H1 (cell line): ENCODE measurements around the gene EVI2A. TPM values are rescaled to one million over a fixed set of nuclear protein-coding genes. Genes with fewer than 3 reads are reported as not detected.

Experiments
- CTCF ChIA-PET: fragments of 300-600 bp; sonication (Branson Sonifier 250); formaldehyde crosslinking; loops from one replicate; lab custom pipeline; 2021; ENCODE audit not compliant: partially characterized antibody; lab: Charles Lee
- POLR2A ChIA-PET: fragments of 300-600 bp; sonication (Branson Sonifier 250); formaldehyde crosslinking; loops from one replicate; lab custom pipeline; 2021; ENCODE audit warnings: inconsistent platforms; ENCODE audit not compliant: partially characterized antibody; lab: Charles Lee
- DNase-seq, 2 experiments: peaks; one replicate each; pipeline versions ENCODE4 v3.0.0 to v3.0.0-alpha.2; 2010 to 2022; ENCODE audit warnings: low spot score in 2 of 2, low read depth in 1 of 2, mixed read lengths in 1 of 2
- FAIRE-seq: peaks from 2 replicates; lab custom pipeline; 2011; peaks lifted over from hg19 to GRCh38; lab: Jason Lieb, UNC
- H2AFZ ChIP-seq: 2 replicates; pipeline ENCODE4 v1.8.1; 2012; ENCODE audit warnings: low read length, inconsistent platforms
- H2AK5ac ChIP-seq: 2 replicates; pipeline ENCODE4 v1.6.1; 2013; ENCODE audit warnings: low read depth, low read length
- H2BK120ac ChIP-seq: replicated peaks from 2 replicates; pipeline ENCODE3; 2013; ENCODE audit warnings: low read depth, low read length, inconsistent platforms
- H2BK12ac ChIP-seq: 2 replicates; pipeline ENCODE4 v1.6.1; 2013; ENCODE audit warnings: low read depth, low read length
- H2BK15ac ChIP-seq: 2 replicates; pipeline ENCODE4 v1.6.1; 2013; ENCODE audit warnings: low read length
- H2BK20ac ChIP-seq: 2 replicates; pipeline ENCODE4 v1.6.1; 2013; ENCODE audit warnings: low read length
- H2BK5ac ChIP-seq: 2 replicates; pipeline ENCODE4 v1.6.1; 2013; ENCODE audit warnings: low read depth, low read length
- H3K14ac ChIP-seq: 2 replicates; pipeline ENCODE4 v1.6.1; 2013; ENCODE audit warnings: inconsistent platforms; ENCODE audit not compliant: insufficient read length
- H3K18ac ChIP-seq: 2 replicates; pipeline ENCODE4 v1.6.1; 2013; ENCODE audit warnings: low read length; ENCODE audit errors: extremely low read depth
- H3K23ac ChIP-seq: 2 replicates; pipeline ENCODE4 v1.6.1; 2013; ENCODE audit warnings: inconsistent platforms; ENCODE audit not compliant: insufficient read length
- H3K23me2 ChIP-seq: 2 replicates; pipeline ENCODE4 v1.6.1; 2013; ENCODE audit warnings: low read depth, low read length
- H3K27ac ChIP-seq: 2 replicates; pipeline ENCODE4 v1.6.1; 2011; ENCODE audit warnings: low read depth, low read length, inconsistent platforms
- H3K27me3 ChIP-seq, 4 experiments: replicated peaks in 1 of 4; 1 replicate in 1 of 4; 2 replicates in 3 of 4; pipeline versions ENCODE4 v1.6.1 to v1.8.1; 2011 to 2013; ENCODE audit warnings: low read length in 3 of 4, mild to moderate bottlenecking in 3 of 4, inconsistent platforms in 2 of 4, mixed read lengths in 2 of 4, moderate library complexity in 1 of 4; ENCODE audit not compliant: control insufficient read depth in 3 of 4, insufficient read depth in 3 of 4; ENCODE audit errors: extremely low read depth in 1 of 4
- H3K36me3 ChIP-seq, 4 experiments: 2 replicates each; pipeline versions ENCODE4 v1.6.1 to v1.8.1; 2011 to 2013; ENCODE audit warnings: mild to moderate bottlenecking in 4 of 4, low read length in 3 of 4, moderate library complexity in 2 of 4, control low read depth in 1 of 4, inconsistent platforms in 1 of 4; ENCODE audit not compliant: insufficient read depth in 4 of 4, control insufficient read depth in 2 of 4
- H3K4ac ChIP-seq: replicated peaks from 2 replicates; pipeline ENCODE3; 2013; ENCODE audit warnings: low read length, low read depth, mixed read lengths, inconsistent platforms; ENCODE audit not compliant: insufficient read length
- H3K4me1 ChIP-seq, 4 experiments: replicated peaks in 1 of 4; 1 replicate in 1 of 4; 2 replicates in 3 of 4; pipeline versions ENCODE4 v1.6.1 to v1.8.1; 2011 to 2013; ENCODE audit warnings: low read length in 3 of 4, inconsistent platforms in 2 of 4, mixed read lengths in 1 of 4; ENCODE audit not compliant: insufficient read depth in 4 of 4, control insufficient read depth in 3 of 4
- H3K4me2 ChIP-seq, 2 experiments: 2 replicates each; pipeline versions ENCODE4 v1.6.1 to v1.8.1; 2011 to 2013; ENCODE audit warnings: low read depth in 2 of 2, low read length in 2 of 2, control low read depth in 1 of 2, inconsistent platforms in 1 of 2, mild to moderate bottlenecking in 1 of 2; ENCODE audit not compliant: insufficient read depth in 1 of 2
- H3K4me3 ChIP-seq, 4 experiments: fragments of 200-600, 300-600 bp in 1 of 4; sonication (generic), shearing (Covaris generic), sonication (Bioruptor Twin) in 1 of 4; 2 replicates each; pipeline versions ENCODE4 v1.5.1 to v1.8.1; 2011 to 2016; ENCODE audit warnings: low read length in 4 of 4, low read depth in 3 of 4, control low read depth in 2 of 4, inconsistent platforms in 2 of 4, mild to moderate bottlenecking in 2 of 4, mixed read lengths in 1 of 4, moderate library complexity in 1 of 4; ENCODE audit not compliant: insufficient read depth in 2 of 4; ENCODE audit errors: extremely low read depth in 1 of 4
- H3K56ac ChIP-seq: replicated peaks from 2 replicates; pipeline ENCODE3; 2013; ENCODE audit warnings: low read depth, mild to moderate bottlenecking, mixed read lengths, low read length, inconsistent platforms; ENCODE audit not compliant: insufficient read length
- H3K79me1 ChIP-seq: 2 replicates; pipeline ENCODE4 v1.6.1; 2013; ENCODE audit warnings: low read depth, low read length, control low read depth
- H3K79me2 ChIP-seq, 2 experiments: 2 replicates each; pipeline versions ENCODE4 v1.6.1 to v1.8.1; 2012 to 2013; ENCODE audit warnings: low read length in 2 of 2, mild to moderate bottlenecking in 2 of 2, inconsistent platforms in 1 of 2; ENCODE audit not compliant: insufficient read depth in 2 of 2, control insufficient read depth in 1 of 2
- H3K9ac ChIP-seq, 4 experiments: replicated peaks in 1 of 4; 1 replicate in 1 of 4; 2 replicates in 3 of 4; pipeline versions ENCODE4 v1.6.1 to v1.8.1; 2011 to 2013; ENCODE audit warnings: low read depth in 3 of 4, low read length in 3 of 4, control low read depth in 2 of 4, mild to moderate bottlenecking in 2 of 4, moderate library complexity in 2 of 4, inconsistent platforms in 1 of 4; ENCODE audit errors: extremely low read depth in 1 of 4
- H3K9me3 ChIP-seq, 2 experiments: 2 replicates each; pipeline versions ENCODE4 v1.6.1 to v1.8.1; 2012 to 2013; ENCODE audit warnings: mild to moderate bottlenecking in 2 of 2, moderate library complexity in 2 of 2, control low read depth in 1 of 2, inconsistent platforms in 1 of 2, low read depth in 1 of 2, low read length in 1 of 2, mixed read lengths in 1 of 2; ENCODE audit not compliant: insufficient read depth in 2 of 2
- H4K20me1 ChIP-seq, 2 experiments: replicated peaks in 1 of 2; 2 replicates each; pipeline versions ENCODE3 to v1.8.1; 2011 to 2013; ENCODE audit warnings: inconsistent platforms in 2 of 2, low read length in 2 of 2, mild to moderate bottlenecking in 1 of 2; ENCODE audit not compliant: insufficient read depth in 2 of 2, control insufficient read depth in 1 of 2
- H4K5ac ChIP-seq: 2 replicates; pipeline ENCODE4 v1.6.1; 2013; ENCODE audit warnings: low read length, low read depth, mixed read lengths, inconsistent platforms; ENCODE audit not compliant: insufficient read length
- H4K8ac ChIP-seq: 2 replicates; pipeline ENCODE4 v1.8.0; 2013; ENCODE audit warnings: mild to moderate bottlenecking, moderate library complexity, low read length, inconsistent platforms; ENCODE audit not compliant: insufficient read depth; ENCODE audit errors: extremely low read depth
- H4K91ac ChIP-seq: replicated peaks from 2 replicates; pipeline ENCODE3; 2013; ENCODE audit warnings: low read length, mixed read lengths, inconsistent platforms; ENCODE audit not compliant: insufficient read length
- ATF3 ChIP-seq: IDR thresholded peaks from 2 replicates; pipeline ENCODE4 v1.6.1; 2011; ENCODE audit warnings: low read depth, mild to moderate bottlenecking, low read length; ENCODE audit not compliant: insufficient read depth
- CBX8 ChIP-seq: fragments of 300-800, 300-1000 bp; sonication (generic); IDR thresholded peaks from 2 replicates; pipeline ENCODE4 v1.7.1; 2016; ENCODE audit warnings: low read depth, low read length, borderline replicate concordance
- CHD1 ChIP-seq: IDR thresholded peaks from 2 replicates; pipeline ENCODE4 v1.6.1; 2012; ENCODE audit warnings: low read depth, low read length, improper control_type of control experiment
- CHD2 ChIP-seq: IDR thresholded peaks from 2 replicates; pipeline ENCODE4 v1.6.1; 2012; ENCODE audit warnings: low read length, improper control_type of control experiment
- E2F6 ChIP-seq: IDR thresholded peaks from 2 replicates; pipeline ENCODE4 v1.6.1; 2012; ENCODE audit warnings: inconsistent platforms
- KDM1A ChIP-seq: fragments of 200-600, 300-600 bp; sonication (generic); IDR thresholded peaks from 2 replicates; pipeline ENCODE4 v1.7.1; 2016; ENCODE audit warnings: mild to moderate bottlenecking, low read length, borderline replicate concordance
- NANOG ChIP-seq: IDR thresholded peaks from 2 replicates; pipeline ENCODE4 v1.6.1; 2011; ENCODE audit warnings: low read length, low read depth, mild to moderate bottlenecking, inconsistent platforms; ENCODE audit not compliant: insufficient read depth, poor library complexity, severe bottlenecking
- POLR2A ChIP-seq, 2 experiments: IDR thresholded peaks; 1 replicate in 1 of 2; 2 replicates in 1 of 2; pipeline ENCODE4 v1.6.1; 2011; ENCODE audit warnings: low read depth in 2 of 2, low read length in 2 of 2, mild to moderate bottlenecking in 2 of 2; ENCODE audit errors: control extremely low read depth in 1 of 2
- POLR2AphosphoS5 ChIP-seq: IDR thresholded peaks from 2 replicates; pipeline ENCODE4 v1.6.1; 2011; ENCODE audit warnings: low read depth, low read length
- SIX5 ChIP-seq: IDR thresholded peaks from 2 replicates; pipeline ENCODE4 v1.6.1; 2011; ENCODE audit warnings: mild to moderate bottlenecking, low read depth, low read length
- TAF1 ChIP-seq: IDR thresholded peaks from 2 replicates; pipeline ENCODE4 v1.6.1; 2011; ENCODE audit warnings: mild to moderate bottlenecking, low read depth, low read length
- TBP ChIP-seq: IDR thresholded peaks from 2 replicates; pipeline ENCODE4 v1.6.1; 2011; ENCODE audit warnings: low read depth, low read length, improper control_type of control experiment
- WGBS, 2 experiments: shearing (Covaris generic) in 1 of 2; methylation state at CpG; one replicate each; pipeline versions ENCODE4 v1.1.6 to v1.1.7; 2013 to 2015; ENCODE audit warnings: low lambda C conversion rate in 2 of 2, mixed read lengths in 2 of 2, inconsistent platforms in 1 of 2, low coverage in 1 of 2, missing lambda C conversion rate in 1 of 2; ENCODE audit not compliant: insufficient replicate concordance in 2 of 2, insufficient coverage in 1 of 2, insufficient read length in 1 of 2; ENCODE audit errors: extremely low coverage in 1 of 2, missing lambda C conversion rate in 1 of 2; 5-methylcytosine and 5-hydroxymethylcytosine counted together
- polyA plus RNA-seq, 7 experiments: library from polyadenylated mRNA; depleted of rRNA in 3 of 7; stranded (reverse) in 5 of 7; unstranded in 2 of 7; fragments of >200 nt in 5 of 7; fragments of 200-250 nt in 2 of 7; gene quantifications; 1 replicate in 5 of 7; 2 replicates in 1 of 7; 4 replicates in 1 of 7; pipeline versions ENCODE4 v1.2.1 to v1.2.3, GENCODE V29; 2011 to 2013; ENCODE audit warnings: missing spikeins in 2 of 7, mixed read lengths in 2 of 7
- total RNA-seq: library from RNA; stranded (reverse); fragmentation: NEBNext Ultra II Directional; extraction: Animal tissue kit (Norgen Biotek cat#: 25700); gene quantifications from 2 replicates; pipeline ENCODE4 v1.2.1, GENCODE V29; 2021
- TF ChIP-seq, protein P1 (sequence below): IDR thresholded peaks from 2 replicates; pipeline ENCODE4 v1.6.1; 2011; ENCODE audit warnings: low read length, improper control_type of control experiment

Gene EVI2A
- total and polyA plus RNA-seq, 2 of the 8 experiments (the other 6 are each of a cell fraction or from before 2014, with no cell fraction given), result not detected

DNA sequence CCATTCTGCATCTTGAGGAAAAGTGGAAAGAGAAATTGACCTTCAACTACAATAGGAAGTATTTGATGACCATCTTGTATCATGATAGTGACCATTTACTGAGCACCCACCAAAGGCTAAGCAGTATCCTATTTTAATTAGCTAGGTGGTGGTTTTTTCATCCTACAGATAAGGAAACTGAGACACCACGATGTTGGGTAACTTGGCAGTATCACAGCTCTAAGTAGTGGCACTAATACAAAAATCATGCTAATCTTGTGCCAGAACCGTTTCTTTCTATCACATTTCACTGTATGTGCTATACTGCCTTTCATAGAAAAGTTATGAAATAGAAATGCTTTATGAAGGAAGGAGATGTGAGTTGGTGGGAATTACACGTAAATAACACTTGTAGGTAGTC lies 9.9 kb downstream of the EVI2A start:
- no peak overlapping the region for H3K14ac ChIP-seq
- no peak overlapping the region for H4K91ac ChIP-seq
- H3K27ac ChIP-seq, result no peak overlapping the region
- no peak overlapping the region for H2BK12ac ChIP-seq
- H2BK20ac ChIP-seq, result no peak overlapping the region
- H4K5ac ChIP-seq, result no peak overlapping the region
- no peak overlapping the region for H2AFZ ChIP-seq
- no peak overlapping the region for H2BK5ac ChIP-seq
- no peak overlapping the region for H3K23ac ChIP-seq
- H4K20me1 ChIP-seq, result no peaks in the 10 kb centered on the region
- H3K9me3 ChIP-seq, result no peaks in the 10 kb centered on the region
- no peaks in the 10 kb centered on the region for H3K79me1 ChIP-seq
- ChIA-PET CTCF (interaction anchor here (1.1 kb wide), 1 partner anchor 45 kb away, joined by 3 read pairs; no protein-coding TSS in a partner anchor), POLR2A (no interaction called here)
- H2AK5ac ChIP-seq, result no peak overlapping the region
- FAIRE-seq, result no peak
- H3K56ac ChIP-seq, result no peak overlapping the region
- H2BK15ac ChIP-seq, result no peak overlapping the region
- H3K36me3 ChIP-seq, result no peaks in the 10 kb centered on the region
- no peak overlapping the region for H3K9ac ChIP-seq
- no peak overlapping the region for H4K8ac ChIP-seq
- H3K79me2 ChIP-seq, result no peaks in the 10 kb centered on the region
- H3K18ac ChIP-seq, result no peak overlapping the region
- H2BK120ac ChIP-seq, result no peak overlapping the region
- no peaks in the 10 kb centered on the region for H3K23me2 ChIP-seq
- no peaks in the 10 kb centered on the region for H3K27me3 ChIP-seq
- H3K4ac ChIP-seq, result no peak overlapping the region
- 90% methylated on average over 3 of the region's 3 CpGs; no CpG with 5 or more reads in 1 of the 2 experiments for WGBS, 2 experiments
- no peaks in the 10 kb centered on the region for H3K4me1 ChIP-seq
- no peak for DNase-seq
- H3K4me3 ChIP-seq, result no peak overlapping the region
- no peak overlapping the region for H3K4me2 ChIP-seq
- TF ChIP-seq CHD2 (no peak), E2F6 (no peak), TAF1 (no peak), ATF3 (no peak), CBX8 (no peak), KDM1A (no peak), NANOG (no peak), POLR2A (IDR thresholded peaks at IDR 0.05; ENCODE audit: control extremely low read depth in 1 of 2, low read depth in 2 of 2, low read length in 2 of 2) (no peak), POLR2AphosphoS5 (no peak), SIX5 (no peak), TBP (no peak), CHD1 (no peak)
- TF ChIP-seq, protein P1, sequence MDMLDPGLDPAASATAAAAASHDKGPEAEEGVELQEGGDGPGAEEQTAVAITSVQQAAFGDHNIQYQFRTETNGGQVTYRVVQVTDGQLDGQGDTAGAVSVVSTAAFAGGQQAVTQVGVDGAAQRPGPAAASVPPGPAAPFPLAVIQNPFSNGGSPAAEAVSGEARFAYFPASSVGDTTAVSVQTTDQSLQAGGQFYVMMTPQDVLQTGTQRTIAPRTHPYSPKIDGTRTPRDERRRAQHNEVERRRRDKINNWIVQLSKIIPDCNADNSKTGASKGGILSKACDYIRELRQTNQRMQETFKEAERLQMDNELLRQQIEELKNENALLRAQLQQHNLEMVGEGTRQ, result no peak
